Vagina (tissue), 2 donors: ENCODE measurements around the gene MPP2. TPM values are rescaled to one million over a fixed set of nuclear protein-coding genes. Genes with fewer than 3 reads are reported as not detected.

Experiments
- DNase-seq, 2 donors: peaks; one replicate each; pipeline ENCODE4 v3.0.0-alpha.2; 2017; ENCODE audit errors: extremely low spot score in 2 of 2
- H3K27ac ChIP-seq: fragments of 200-600 bp; sonication (generic); one replicate; pipeline ENCODE4 v1.5.1; 2019
- H3K27me3 ChIP-seq: fragments of 200-600 bp; sonication (generic); one replicate; pipeline ENCODE4 v1.5.1; 2019
- H3K36me3 ChIP-seq, 2 donors: fragments of 200-600 bp; sonication (generic); one replicate each; pipeline ENCODE4 v1.5.1; 2017 to 2019
- H3K4me1 ChIP-seq: fragments of 200-600 bp; sonication (generic); one replicate; pipeline ENCODE4 v1.5.1; 2019
- H3K4me3 ChIP-seq, 2 donors: fragments of 200-600 bp; sonication (generic); 1 replicate in 1 of 2; 2 replicates in 1 of 2; pipeline ENCODE4 v1.5.1; 2016 to 2019
- H3K9me3 ChIP-seq: fragments of 200-600 bp; sonication (generic); one replicate; pipeline ENCODE4 v1.5.1; 2019
- POLR2A ChIP-seq, 2 donors: fragments of 450-650 bp; IDR thresholded peaks; one replicate each; pipeline ENCODE4 v1.6.1; 2017; ENCODE audit warnings: antibody characterized with exemption in 2 of 2, mild to moderate bottlenecking in 2 of 2, moderate library complexity in 2 of 2
- POLR2AphosphoS5 ChIP-seq, 2 donors: sonication (generic); formaldehyde crosslinking; IDR thresholded peaks; one replicate each; pipeline ENCODE4 v1.9.0; 2017; ENCODE audit warnings: antibody characterized with exemption in 2 of 2, mild to moderate bottlenecking in 2 of 2, low read depth in 1 of 2; ENCODE audit not compliant: insufficient read depth in 1 of 2
- intact Hi-C: fragments of 100-400 bp; cut with DNase I; formaldehyde crosslinking; loops from one replicate; pipeline ENCODE4 v1.15.1; 2023
- total RNA-seq: library from RNA; depleted of rRNA; stranded (reverse); fragments of >200 nt; gene quantifications from one replicate; pipeline ENCODE4 v1.2.3, GENCODE V29; 2016
- TF ChIP-seq, protein P1 (sequence below), 3 experiments: fragments of 450-650 bp in 2 of 3; fragments of 200-600 bp in 1 of 3; sonication (generic) in 1 of 3; IDR thresholded peaks; one replicate each; pipeline ENCODE4 v1.5.1; 2017 to 2019; ENCODE audit warnings: antibody characterized with exemption in 3 of 3, mild to moderate bottlenecking in 2 of 3, moderate library complexity in 2 of 3

MPP2 gene
- total RNA-seq, 1 donor from 2014 or later = 7.6 TPM

DNA sequence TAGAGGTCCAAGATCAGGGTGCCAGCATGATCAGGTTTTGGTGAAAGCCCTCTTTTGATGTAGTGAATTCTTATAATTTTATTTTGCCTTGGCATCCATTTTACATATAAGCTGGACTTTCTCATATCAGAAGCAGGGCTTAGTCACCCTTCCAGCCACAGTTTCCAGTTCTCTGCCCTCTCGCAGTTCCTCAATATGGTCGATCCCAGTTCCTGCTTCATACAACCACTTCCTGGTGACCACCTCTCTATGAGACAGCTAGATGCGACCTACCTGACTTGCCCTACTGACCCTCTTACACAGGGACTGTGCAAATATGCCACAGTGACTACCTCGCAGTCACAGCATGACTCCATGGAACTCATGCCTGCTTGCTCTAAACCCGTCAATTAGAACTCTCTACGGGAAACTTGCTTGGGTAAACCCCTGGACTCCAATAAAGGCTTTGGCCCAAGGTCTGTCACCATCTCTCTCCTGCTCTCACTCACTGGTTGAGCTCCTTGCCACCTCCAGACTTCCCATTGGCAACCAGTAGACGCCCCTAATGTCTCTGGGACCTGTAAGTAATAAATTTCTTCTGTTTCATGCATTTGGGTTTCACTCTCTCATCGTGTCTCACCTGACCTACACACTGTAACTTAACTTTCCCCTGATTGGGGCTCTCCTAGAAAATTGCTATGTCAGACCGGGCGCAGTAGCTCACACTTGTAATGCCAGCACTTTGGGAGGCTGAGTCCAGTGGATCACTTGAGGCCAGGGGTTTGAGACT lies 38.9 kb downstream of the MPP2 start:
- no peak overlapping the region for H3K27ac ChIP-seq
- no peak overlapping the region for H3K4me3 ChIP-seq
- no peaks in the 10 kb centered on the region for H3K4me1 ChIP-seq
- H3K9me3 ChIP-seq = no peaks in the 10 kb centered on the region
- intact Hi-C loops = no loop called here
- no peak for DNase-seq
- TF ChIP-seq POLR2AphosphoS5 (IDR thresholded peaks at IDR 0.05; ENCODE audit: insufficient read depth in 1 of 2, low read depth in 1 of 2) = no peak
- TF ChIP-seq, protein P1, sequence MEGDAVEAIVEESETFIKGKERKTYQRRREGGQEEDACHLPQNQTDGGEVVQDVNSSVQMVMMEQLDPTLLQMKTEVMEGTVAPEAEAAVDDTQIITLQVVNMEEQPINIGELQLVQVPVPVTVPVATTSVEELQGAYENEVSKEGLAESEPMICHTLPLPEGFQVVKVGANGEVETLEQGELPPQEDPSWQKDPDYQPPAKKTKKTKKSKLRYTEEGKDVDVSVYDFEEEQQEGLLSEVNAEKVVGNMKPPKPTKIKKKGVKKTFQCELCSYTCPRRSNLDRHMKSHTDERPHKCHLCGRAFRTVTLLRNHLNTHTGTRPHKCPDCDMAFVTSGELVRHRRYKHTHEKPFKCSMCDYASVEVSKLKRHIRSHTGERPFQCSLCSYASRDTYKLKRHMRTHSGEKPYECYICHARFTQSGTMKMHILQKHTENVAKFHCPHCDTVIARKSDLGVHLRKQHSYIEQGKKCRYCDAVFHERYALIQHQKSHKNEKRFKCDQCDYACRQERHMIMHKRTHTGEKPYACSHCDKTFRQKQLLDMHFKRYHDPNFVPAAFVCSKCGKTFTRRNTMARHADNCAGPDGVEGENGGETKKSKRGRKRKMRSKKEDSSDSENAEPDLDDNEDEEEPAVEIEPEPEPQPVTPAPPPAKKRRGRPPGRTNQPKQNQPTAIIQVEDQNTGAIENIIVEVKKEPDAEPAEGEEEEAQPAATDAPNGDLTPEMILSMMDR (IDR thresholded peaks at IDR 0.05) = no peak
- no peak for TF ChIP-seq POLR2A (IDR thresholded peaks at IDR 0.05)
- no peaks in the 10 kb centered on the region for H3K36me3 ChIP-seq
- H3K27me3 ChIP-seq = no peaks in the 10 kb centered on the region

DNA sequence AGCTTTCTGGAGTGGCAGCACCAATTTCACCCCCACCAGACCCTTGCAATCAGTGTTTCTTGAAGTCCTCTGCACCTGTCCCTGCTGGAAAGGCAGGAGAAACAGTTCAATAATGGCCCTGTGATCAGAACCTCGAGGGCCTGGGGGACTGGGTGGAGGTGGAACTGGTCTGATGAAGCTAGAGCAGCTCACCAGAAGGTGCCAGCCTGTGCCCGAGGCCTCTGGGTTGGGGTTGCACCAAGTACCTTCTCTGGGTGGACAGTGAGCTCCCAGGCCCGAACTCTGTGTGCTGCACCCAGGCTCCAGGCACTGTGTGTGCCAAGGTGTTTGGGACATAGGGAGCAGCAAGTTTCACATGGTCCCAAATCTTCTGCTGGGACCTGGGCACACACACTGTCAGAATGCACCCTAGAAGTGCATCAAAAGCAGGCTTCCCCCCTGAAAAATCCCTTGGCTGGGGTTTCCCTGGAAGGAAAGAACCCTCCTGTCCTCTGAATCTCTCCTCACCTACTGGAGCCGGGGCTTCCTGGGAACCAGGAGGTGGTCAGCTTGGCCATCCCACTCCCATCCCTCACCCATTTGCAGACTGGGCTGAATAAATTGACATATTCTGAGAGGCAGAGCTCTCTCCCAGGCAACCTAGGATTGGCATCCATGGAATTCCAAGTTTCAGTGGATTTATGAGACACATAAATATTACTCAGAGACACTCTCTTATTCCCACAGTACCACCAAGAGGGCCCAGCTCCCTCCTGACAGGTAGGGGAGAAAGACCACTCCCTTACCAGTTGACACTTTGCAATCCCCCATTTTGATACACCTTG lies 43.0 kb downstream of the MPP2 start:
- H3K9me3 ChIP-seq = no peaks in the 10 kb centered on the region
- TF ChIP-seq, protein P1 (IDR thresholded peaks at IDR 0.05) = no peak
- TF ChIP-seq POLR2A (IDR thresholded peaks at IDR 0.05) = no peak
- TF ChIP-seq POLR2AphosphoS5 (IDR thresholded peaks at IDR 0.05; ENCODE audit: insufficient read depth in 1 of 2, low read depth in 1 of 2) = no peak
- peaks cover 17% of the 10 kb centered on the region for H3K4me1 ChIP-seq
- intact Hi-C loops = no loop called here
- H3K4me3 ChIP-seq = no peak overlapping the region
- no peaks in the 10 kb centered on the region for H3K36me3 ChIP-seq
- no peaks in the 10 kb centered on the region for H3K27me3 ChIP-seq
- no peak overlapping the region for H3K27ac ChIP-seq
- DNase-seq = peak in 1 of 2 donors; percentile 94

DNA sequence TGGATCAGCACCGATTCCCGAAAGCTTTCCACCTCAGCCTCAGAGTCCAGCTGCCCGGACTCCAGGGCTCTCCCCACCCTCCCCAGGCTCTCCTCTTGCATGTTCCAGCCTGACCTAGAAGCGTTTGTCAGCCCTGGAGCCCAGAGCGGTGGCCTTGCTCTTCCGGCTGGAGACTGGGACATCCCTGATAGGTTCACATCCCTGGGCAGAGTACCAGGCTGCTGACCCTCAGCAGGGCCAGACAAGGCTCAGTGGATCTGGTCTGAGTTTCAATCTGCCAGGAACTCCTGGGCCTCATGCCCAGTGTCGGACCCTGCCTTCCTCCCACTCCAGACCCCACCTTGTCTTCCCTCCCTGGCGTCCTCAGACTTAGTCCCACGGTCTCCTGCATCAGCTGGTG lies 45.4 kb downstream of the MPP2 start:
- H3K27ac ChIP-seq = peak overlapping the region; percentile 18
- no peaks in the 10 kb centered on the region for H3K36me3 ChIP-seq
- H3K9me3 ChIP-seq = no peaks in the 10 kb centered on the region
- DNase-seq = no peak
- no peak overlapping the region for H3K4me3 ChIP-seq
- H3K4me1 ChIP-seq = peaks cover 17% of the 10 kb centered on the region
- TF ChIP-seq POLR2AphosphoS5 (IDR thresholded peaks at IDR 0.05; ENCODE audit: insufficient read depth in 1 of 2, low read depth in 1 of 2) (no peak), POLR2A (IDR thresholded peaks at IDR 0.05) (no peak)
- TF ChIP-seq, protein P1 (IDR thresholded peaks at IDR 0.05) = no peak
- no peaks in the 10 kb centered on the region for H3K27me3 ChIP-seq
- intact Hi-C loops = no loop called here

DNA sequence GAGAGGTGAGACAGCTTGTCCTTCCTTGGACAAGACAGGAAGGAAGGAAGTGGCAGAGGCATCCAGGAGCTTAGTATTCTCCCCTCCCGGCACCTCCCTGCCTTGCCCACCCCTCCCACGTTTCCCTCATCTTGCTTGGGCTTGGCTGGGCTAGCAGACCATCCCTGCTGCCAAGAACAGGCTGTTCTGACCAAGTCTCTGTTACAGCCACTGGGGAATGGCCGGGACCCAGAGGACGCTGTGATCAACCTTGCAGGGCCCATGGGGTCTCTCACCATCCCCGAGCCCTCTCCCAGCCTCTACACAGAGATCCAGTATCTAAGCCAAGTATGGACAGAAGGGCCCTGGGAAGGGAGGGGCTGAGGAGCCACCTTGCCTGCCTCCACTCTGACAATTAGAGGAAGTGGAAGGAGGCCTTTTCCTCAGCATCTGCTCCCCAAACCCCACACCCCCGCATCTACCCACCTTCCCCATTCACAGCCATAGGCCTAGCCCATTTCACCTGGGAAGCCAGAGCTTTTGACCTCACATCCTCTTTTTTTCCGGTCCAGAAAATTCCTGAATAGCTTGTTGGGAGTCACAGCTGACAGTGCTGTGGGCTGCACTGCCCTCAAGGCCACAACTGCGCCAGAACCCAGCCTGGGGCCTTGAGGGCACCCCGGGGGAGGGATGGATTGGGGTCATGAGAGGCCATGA lies 46.3 kb downstream of the MPP2 start:
- Histone ChIP-seq H3K27ac (peak overlapping the region; percentile 18), H3K4me1 (peaks cover 17% of the 10 kb centered on the region), H3K27me3 (no peaks in the 10 kb centered on the region), H3K36me3 (no peaks in the 10 kb centered on the region), H3K4me3 (peak overlapping the region in 1 of 2 donors; percentile 8), H3K9me3 (no peaks in the 10 kb centered on the region)
- TF ChIP-seq, protein P1 (IDR thresholded peaks at IDR 0.05) = no peak
- TF ChIP-seq POLR2AphosphoS5 (IDR thresholded peaks at IDR 0.05; ENCODE audit: insufficient read depth in 1 of 2, low read depth in 1 of 2) (no peak), POLR2A (IDR thresholded peaks at IDR 0.05) (no peak)
- intact Hi-C loops = no loop called here
- DNase-seq = no peak
